T-helper 2 cell treated with Interferon-gamma antibody and Interleukin-4, amounts not matched to agents 5 μg/mL and 100 μg/mL, for 36 hours (primary cell): ENCODE data around the gene TRIM37.
A peak's percentile ranks its signal among the peaks of the same experiment; 100 is the strongest.
"Not testable (repeated sequence)": the region's sequence is repeated elsewhere in the genome, so short reads cannot be mapped to it uniquely, and the experiment has no call there.

Experiments used
- DNase-seq: peaks from one replicate; pipeline ENCODE4 v3.0.0; 2021; ENCODE audit warnings: low spot score
- H3K27ac Mint-ChIP-seq: one replicate; pipeline ENCODE4 v1.8.0; 2021; ENCODE audit warnings: mild to moderate bottlenecking, mixed read lengths
- H3K27me3 Mint-ChIP-seq: one replicate; pipeline ENCODE4 v1.8.0; 2021; ENCODE audit warnings: low read depth, mixed read lengths
- H3K36me3 Mint-ChIP-seq: one replicate; pipeline ENCODE4 v1.8.0; 2021; ENCODE audit warnings: low read depth, mixed read lengths
- H3K4me1 Mint-ChIP-seq: one replicate; pipeline ENCODE4 v1.8.0; 2021; ENCODE audit warnings: low read depth, mixed read lengths
- H3K4me3 Mint-ChIP-seq: one replicate; pipeline ENCODE4 v1.8.0; 2022; ENCODE audit warnings: mild to moderate bottlenecking, moderate library complexity, mixed read lengths
- H3K9me3 Mint-ChIP-seq: one replicate; pipeline ENCODE4 v1.8.0; 2021; ENCODE audit warnings: mixed read lengths

TRIM37 gene

GRCh38 chr17:59139939-59140338 lies 33.3 kb upstream of the TRIM37 start:
- Mint-ChIP-seq H3K9me3 (no peaks in the 10 kb centered on the region), H3K27me3 (no peaks in the 10 kb centered on the region), H3K4me3 (no peak overlapping the region), H3K27ac (no peak overlapping the region), H3K36me3 (peaks cover 19% of the 10 kb centered on the region), H3K4me1 (peaks cover 6% of the 10 kb centered on the region)
- no peak for DNase-seq

DNA sequence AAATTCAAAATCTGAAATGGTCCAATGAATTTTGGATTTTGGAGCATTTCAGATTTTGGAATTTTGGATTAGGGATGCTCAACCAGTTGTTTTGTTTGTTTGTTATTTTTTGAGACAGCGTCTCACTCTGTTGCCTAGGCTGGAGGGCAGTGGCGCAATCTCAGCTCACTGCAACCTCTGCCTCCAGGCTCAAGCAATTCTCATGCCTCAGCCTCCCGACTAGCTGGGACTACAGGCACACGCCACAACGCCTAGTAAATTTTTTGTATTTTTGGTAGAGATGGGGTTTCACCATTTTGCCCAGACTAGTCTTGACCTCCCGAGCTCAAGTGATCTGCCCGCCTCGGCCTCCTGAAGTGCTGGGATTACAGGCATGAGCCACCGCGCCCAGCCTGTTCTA lies 31.7 kb upstream of the TRIM37 start:
- H3K36me3 Mint-ChIP-seq: peaks cover 15% of the 10 kb centered on the region
- H3K9me3 Mint-ChIP-seq, DNase-seq, H3K4me3 Mint-ChIP-seq, H3K27ac Mint-ChIP-seq, H3K27me3 Mint-ChIP-seq, H3K4me1 Mint-ChIP-seq: not testable (repeated sequence)

GRCh38 chr17:59131131-59131530 lies 24.5 kb upstream of the TRIM37 start:
- peaks cover 18% of the 10 kb centered on the region for H3K36me3 Mint-ChIP-seq
- no peaks in the 10 kb centered on the region for H3K27me3 Mint-ChIP-seq
- H3K9me3 Mint-ChIP-seq: no peaks in the 10 kb centered on the region

GRCh38 chr17:59129814-59130213 lies 23.1 kb upstream of the TRIM37 start:
- Mint-ChIP-seq H3K4me1 (peaks cover 2% of the 10 kb centered on the region), H3K36me3 (peaks cover 18% of the 10 kb centered on the region), H3K27me3 (no peaks in the 10 kb centered on the region), H3K4me3 (no peak overlapping the region), H3K27ac (no peak overlapping the region), H3K9me3 (no peaks in the 10 kb centered on the region)
- DNase-seq: no peak

More at GRCh38 chr17:59131131-59131530, 24.5 kb upstream of the TRIM37 start:
- Mint-ChIP-seq H3K27ac (no peak overlapping the region), H3K4me1 (peaks cover 2% of the 10 kb centered on the region), H3K4me3 (no peak overlapping the region)
- no peak for DNase-seq

DNA sequence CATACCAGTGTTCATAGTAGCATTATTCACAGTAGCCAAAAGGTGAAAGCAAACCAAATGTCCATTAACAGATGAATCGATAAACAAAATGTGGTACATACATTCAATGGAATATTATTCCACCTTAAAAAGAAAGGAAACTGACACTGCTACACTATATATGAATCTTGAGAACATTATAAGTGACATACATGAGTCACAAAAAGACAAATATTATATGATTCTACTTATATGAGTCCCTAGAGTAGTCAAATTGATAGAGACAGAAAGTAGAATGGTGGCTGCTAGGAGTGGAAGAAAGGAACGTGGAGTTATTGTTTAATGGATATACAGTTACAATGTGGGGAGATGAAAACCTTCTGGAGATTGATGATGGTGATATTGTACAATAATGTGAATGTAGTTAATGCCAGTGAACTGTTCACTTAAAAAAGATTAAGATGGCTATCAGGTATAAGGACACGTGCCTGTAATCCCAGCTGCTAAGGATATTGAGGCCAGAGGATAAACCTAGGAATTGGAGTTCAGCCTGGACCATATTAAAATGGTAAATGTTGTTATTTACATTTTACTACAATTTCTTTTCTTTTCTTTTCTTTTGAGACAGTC lies 20.2 kb upstream of the TRIM37 start:
- Mint-ChIP-seq H3K27me3 (no peaks in the 10 kb centered on the region), H3K4me3 (no peak overlapping the region), H3K4me1 (peaks cover 2% of the 10 kb centered on the region), H3K9me3 (no peaks in the 10 kb centered on the region), H3K36me3 (peaks cover 23% of the 10 kb centered on the region), H3K27ac (no peak overlapping the region)
- DNase-seq: no peak

GRCh38 chr17:59124665-59125064 lies 18.0 kb upstream of the TRIM37 start:
- Mint-ChIP-seq H3K27ac (no peak overlapping the region), H3K4me1 (peaks cover 2% of the 10 kb centered on the region), H3K36me3 (peaks cover 28% of the 10 kb centered on the region), H3K9me3 (no peaks in the 10 kb centered on the region), H3K27me3 (no peaks in the 10 kb centered on the region), H3K4me3 (no peak overlapping the region)
- DNase-seq: no peak

DNA sequence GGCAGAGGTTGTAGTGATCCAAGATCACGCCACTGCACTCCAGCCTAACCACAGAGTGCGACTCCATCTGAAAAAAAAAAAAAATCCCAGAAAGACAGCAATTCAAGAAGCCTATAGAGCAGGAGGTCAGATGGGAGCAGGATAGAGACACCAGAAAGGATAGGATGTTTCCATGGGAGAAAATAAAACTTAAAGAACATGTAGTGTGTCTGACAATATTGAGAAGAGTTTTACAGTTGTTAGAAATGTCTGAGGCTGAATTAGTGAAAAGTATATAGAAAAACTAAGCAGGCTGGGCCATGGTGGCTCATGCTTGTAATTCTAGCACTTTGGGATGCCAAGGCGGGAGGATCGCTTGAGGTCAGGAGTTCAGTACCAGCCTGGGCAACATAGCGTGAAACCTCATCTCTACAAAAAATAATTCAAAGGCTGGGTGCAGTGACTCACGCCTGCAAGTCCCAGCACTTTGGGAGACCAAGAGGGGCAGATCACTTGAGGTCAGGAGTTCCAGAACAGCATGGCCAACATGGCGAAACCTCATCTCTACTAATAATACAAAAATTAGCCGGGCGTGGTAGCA lies 15.3 kb upstream of the TRIM37 start:
- DNase-seq: no peak
- Mint-ChIP-seq H3K4me1 (peaks cover 2% of the 10 kb centered on the region), H3K36me3 (peaks cover 34% of the 10 kb centered on the region), H3K27ac (no peak overlapping the region), H3K9me3 (no peaks in the 10 kb centered on the region), H3K4me3 (no peak overlapping the region), H3K27me3 (no peaks in the 10 kb centered on the region)

- Mint-ChIP-seq H3K27me3 (no peaks in the 10 kb centered on the region), H3K4me1 (peaks cover 7% of the 10 kb centered on the region), H3K36me3 (peaks cover 42% of the 10 kb centered on the region), H3K4me3 (no peak overlapping the region), H3K27ac (no peak overlapping the region), H3K9me3 (no peaks in the 10 kb centered on the region)
- no peak for DNase-seq
Measured at GRCh38 chr17:59115474-59115873, 8.8 kb upstream of the TRIM37 start.

- Mint-ChIP-seq H3K4me1 (peaks cover 28% of the 10 kb centered on the region), H3K27ac (peak overlapping the region; percentile 53), H3K9me3 (no peaks in the 10 kb centered on the region), H3K27me3 (no peaks in the 10 kb centered on the region), H3K4me3 (no peak overlapping the region), H3K36me3 (peaks cover 40% of the 10 kb centered on the region)
- no peak for DNase-seq
Measured at GRCh38 chr17:59111539-59111938, 4.9 kb upstream of the TRIM37 start.

GRCh38 chr17:59110973-59111372 lies 4.3 kb upstream of the TRIM37 start:
- H3K36me3 Mint-ChIP-seq: peaks cover 36% of the 10 kb centered on the region
- no peak overlapping the region for H3K27ac Mint-ChIP-seq

GRCh38 chr17:59108400-59109102 lies 1.9 kb upstream of the TRIM37 start:
- DNase-seq: no peak
- Mint-ChIP-seq H3K9me3 (no peaks in the 10 kb centered on the region), H3K36me3 (peaks cover 32% of the 10 kb centered on the region), H3K4me1 (peaks cover 47% of the 10 kb centered on the region), H3K4me3 (peak overlapping the region; percentile 40), H3K27me3 (no peaks in the 10 kb centered on the region), H3K27ac (peak overlapping the region; percentile 31)

More at GRCh38 chr17:59110973-59111372, 4.3 kb upstream of the TRIM37 start:
- Mint-ChIP-seq H3K9me3 (no peaks in the 10 kb centered on the region), H3K27me3 (no peaks in the 10 kb centered on the region), H3K4me3 (no peak overlapping the region), H3K4me1 (peaks cover 29% of the 10 kb centered on the region)
- no peak for DNase-seq

DNA sequence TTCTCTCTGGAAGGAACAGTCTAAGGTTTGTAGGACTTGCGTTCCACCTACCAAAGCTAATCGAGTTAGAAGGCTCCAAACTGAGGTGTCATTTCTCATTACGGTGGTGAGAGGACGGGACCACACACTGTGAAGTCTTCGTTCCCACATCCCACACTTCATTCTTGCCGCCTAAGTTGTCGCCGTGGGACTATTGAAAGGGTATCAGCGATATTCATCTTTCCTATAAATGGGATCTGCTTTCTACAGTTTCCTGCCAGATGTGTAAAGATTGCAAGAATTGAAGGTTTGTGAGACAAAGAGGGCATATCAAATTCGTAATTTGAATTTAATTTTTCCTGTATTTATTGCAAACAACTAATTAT lies 608 bp upstream of the TRIM37 start:
- peak overlapping the region; percentile 95 for H3K27ac Mint-ChIP-seq
- H3K27me3 Mint-ChIP-seq: no peaks in the 10 kb centered on the region
- peaks cover 36% of the 10 kb centered on the region for H3K36me3 Mint-ChIP-seq
- no peak for DNase-seq
- H3K4me1 Mint-ChIP-seq: peaks cover 53% of the 10 kb centered on the region
- no peaks in the 10 kb centered on the region for H3K9me3 Mint-ChIP-seq
- H3K4me3 Mint-ChIP-seq: peak overlapping the region; percentile 95

DNA sequence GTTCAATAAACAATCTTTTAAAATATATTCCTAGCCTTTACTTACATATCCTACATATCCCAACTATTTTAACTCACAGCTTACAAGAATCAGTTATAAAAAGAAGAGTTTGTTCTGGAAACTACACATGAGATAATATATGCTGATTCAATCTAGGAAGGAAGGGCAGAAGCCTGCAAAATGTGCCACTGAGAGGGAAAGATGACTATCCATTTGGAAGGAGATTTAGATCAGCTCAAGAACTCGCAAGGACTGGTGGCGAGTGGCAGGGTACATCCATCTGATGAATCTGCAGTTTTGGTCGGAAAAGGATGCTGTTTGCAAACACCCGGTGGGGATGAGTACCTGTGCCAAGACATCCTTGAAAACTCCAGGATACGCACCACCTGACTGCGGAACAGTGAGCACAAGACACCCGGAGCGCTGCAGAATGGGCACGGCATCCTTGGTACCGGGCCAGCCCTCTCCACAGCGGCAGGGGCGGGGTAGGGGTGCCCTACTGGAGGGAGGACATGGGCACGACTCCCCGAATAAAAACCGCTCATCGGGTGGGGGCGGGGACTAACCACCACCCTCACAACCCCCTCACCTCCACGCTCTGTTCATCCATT lies 723 bp downstream of the TRIM37 start:
- peaks cover 36% of the 10 kb centered on the region for H3K36me3 Mint-ChIP-seq
- H3K4me1 Mint-ChIP-seq: peaks cover 55% of the 10 kb centered on the region
- peak overlapping the region; percentile 95 for H3K4me3 Mint-ChIP-seq
- H3K9me3 Mint-ChIP-seq: no peaks in the 10 kb centered on the region
- DNase-seq: peak; percentile 57
- H3K27ac Mint-ChIP-seq: peak overlapping the region; percentile 95
- no peaks in the 10 kb centered on the region for H3K27me3 Mint-ChIP-seq

DNA sequence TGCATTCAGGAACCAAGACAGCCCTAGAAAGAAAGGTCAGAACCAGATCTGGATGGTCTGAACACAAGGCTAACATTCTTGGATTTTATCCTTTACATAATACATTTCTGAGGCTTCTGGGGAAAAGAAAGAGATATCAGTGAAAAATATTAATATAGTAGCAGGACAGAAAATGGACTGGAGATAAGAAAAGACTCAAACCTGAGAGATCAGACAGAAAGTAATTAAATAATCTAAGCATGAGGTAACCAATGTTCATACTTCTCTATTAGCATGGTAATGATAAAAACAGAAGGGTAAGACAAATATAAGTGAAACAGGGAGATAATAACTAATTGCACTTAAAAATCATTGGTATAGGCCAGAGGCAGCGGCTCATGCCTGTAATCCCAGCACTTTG lies 5.5 kb downstream of the TRIM37 start:
- Mint-ChIP-seq H3K27ac (no peak overlapping the region), H3K36me3 (peaks cover 50% of the 10 kb centered on the region), H3K27me3 (no peaks in the 10 kb centered on the region), H3K9me3 (peaks cover 4% of the 10 kb centered on the region), H3K4me3 (no peak overlapping the region), H3K4me1 (peaks cover 42% of the 10 kb centered on the region)
- DNase-seq: no peak
